ENCODE measurements around the gene EOLA2.
"Not testable (repeated sequence)": the region's sequence is repeated elsewhere in the genome, so short reads cannot be mapped to it uniquely, and the experiment has no call there.

Gene EOLA2

GRCh38 chrX:149939905-149940673 is 1.8 kb upstream of the EOLA2 start:
- Mint-ChIP-seq H3K27ac (peak overlapping the region; percentile 88), H3K9me3 (no peaks in the 10 kb centered on the region), H3K4me1 (no peaks in the 10 kb centered on the region), H3K36me3 (peaks cover 23% of the 10 kb centered on the region), H3K4me3 (peak overlapping the region; percentile 85)
- peak; percentile 66 to 94 for DNase-seq (ENCODE audit: low spot score in 2 of 2)
- ATAC-seq: peak; percentile 64

- peaks cover 25% of the 10 kb centered on the region for H3K36me3 Mint-ChIP-seq
These were observed 1.3 kb upstream of the EOLA2 start for GRCh38 chrX:149939655-149939904.

DNA sequence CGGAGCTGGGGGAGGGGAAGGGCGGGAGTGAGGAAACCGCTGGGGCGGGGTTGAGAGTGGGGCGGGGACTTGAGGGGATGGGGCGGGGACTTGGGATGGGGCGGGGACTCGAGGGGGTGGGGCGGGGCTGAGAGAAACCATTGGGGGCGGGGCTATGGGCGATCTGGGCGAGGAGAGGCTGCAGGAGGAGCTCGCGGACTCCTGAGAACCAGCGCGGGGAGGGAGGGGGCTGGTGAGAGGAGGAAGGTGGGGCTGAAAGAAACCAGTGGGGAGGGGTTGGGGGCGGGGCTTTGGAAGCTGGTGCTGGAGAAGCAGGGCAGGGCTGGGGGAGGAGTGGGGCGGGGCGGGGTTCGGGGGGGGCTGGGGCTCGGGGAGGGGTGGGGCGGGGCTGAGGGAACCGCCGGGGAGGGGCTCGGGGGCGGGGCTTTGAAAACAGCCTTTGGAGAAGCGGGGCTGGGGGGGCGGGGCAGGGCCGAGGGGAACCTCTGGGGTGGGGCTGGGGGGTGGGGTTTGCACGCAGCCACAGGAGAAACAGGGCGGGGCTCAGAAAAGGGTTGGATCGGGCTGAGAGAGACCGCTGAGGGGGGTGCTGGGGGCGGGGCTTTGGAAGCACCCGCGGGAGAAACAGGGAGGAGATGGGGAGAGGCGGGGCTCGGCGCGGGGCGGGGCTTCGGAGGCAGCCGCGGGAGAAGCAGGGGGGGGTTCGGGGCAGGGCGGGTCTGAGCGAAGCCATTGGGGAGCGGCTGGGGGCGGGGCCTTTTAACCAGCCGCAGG is 777 bp upstream of the EOLA2 start:
- Mint-ChIP-seq H3K27ac (peak overlapping the region; percentile 93), H3K4me1 (no peaks in the 10 kb centered on the region), H3K9me3 (no peaks in the 10 kb centered on the region), H3K4me3 (peak overlapping the region; percentile 85), H3K36me3 (peaks cover 25% of the 10 kb centered on the region)
- DNase-seq (ENCODE audit: low spot score in 2 of 2) (peak; percentile 70 to 89), ATAC-seq (no peak)

More at GRCh38 chrX:149939655-149939904, 1.3 kb upstream of the EOLA2 start:
- peak overlapping the region; percentile 88 for H3K27ac Mint-ChIP-seq
- H3K9me3 Mint-ChIP-seq: no peaks in the 10 kb centered on the region
- no peaks in the 10 kb centered on the region for H3K4me1 Mint-ChIP-seq
- DNase-seq (ENCODE audit: low spot score in 2 of 2) (no peak), ATAC-seq (peak; percentile 41)
- peak overlapping the region; percentile 85 for H3K4me3 Mint-ChIP-seq

GRCh38 chrX:149937871-149938426 is 342 bp downstream of the EOLA2 start:
- ATAC-seq (no peak), DNase-seq (ENCODE audit: low spot score in 2 of 2) (no peak)
- no peaks in the 10 kb centered on the region for H3K4me1 Mint-ChIP-seq
- peak overlapping the region; percentile 85 for H3K4me3 Mint-ChIP-seq
- peaks cover 24% of the 10 kb centered on the region for H3K36me3 Mint-ChIP-seq
- peak overlapping the region; percentile 93 for H3K27ac Mint-ChIP-seq
- no peaks in the 10 kb centered on the region for H3K9me3 Mint-ChIP-seq

- not testable (repeated sequence) for ATAC-seq; H3K9me3 Mint-ChIP-seq; H3K4me1 Mint-ChIP-seq; DNase-seq (ENCODE audit: low spot score in 2 of 2)
- H3K36me3 Mint-ChIP-seq: peaks cover 24% of the 10 kb centered on the region
- peak overlapping the region; percentile 93 for H3K27ac Mint-ChIP-seq
- peak overlapping the region; percentile 85 for H3K4me3 Mint-ChIP-seq
These were observed 963 bp downstream of the EOLA2 start for GRCh38 chrX:149937328-149937727.

DNA sequence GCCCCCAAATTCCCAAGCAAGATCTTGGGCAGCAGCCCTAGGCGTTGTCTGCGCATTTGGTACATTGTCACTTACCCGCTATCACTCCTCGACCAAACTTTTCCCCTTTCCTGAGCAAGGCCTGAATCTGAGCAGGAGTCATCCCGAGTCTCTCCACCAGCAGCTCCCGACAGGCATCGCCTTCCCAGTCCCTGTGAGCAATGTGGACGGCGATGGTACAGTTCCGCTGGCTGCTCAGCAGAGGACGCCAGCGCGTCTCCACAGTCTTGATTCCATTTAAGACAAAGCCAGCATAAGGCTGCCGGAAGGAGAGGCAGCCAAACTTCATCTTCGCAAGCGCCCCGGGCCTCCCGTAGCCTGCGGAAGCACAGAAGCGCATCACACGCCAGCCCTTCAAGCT is 4.7 kb downstream of the EOLA2 start:
- not testable (repeated sequence) for H3K4me3 Mint-ChIP-seq, H3K9me3 Mint-ChIP-seq

DNA sequence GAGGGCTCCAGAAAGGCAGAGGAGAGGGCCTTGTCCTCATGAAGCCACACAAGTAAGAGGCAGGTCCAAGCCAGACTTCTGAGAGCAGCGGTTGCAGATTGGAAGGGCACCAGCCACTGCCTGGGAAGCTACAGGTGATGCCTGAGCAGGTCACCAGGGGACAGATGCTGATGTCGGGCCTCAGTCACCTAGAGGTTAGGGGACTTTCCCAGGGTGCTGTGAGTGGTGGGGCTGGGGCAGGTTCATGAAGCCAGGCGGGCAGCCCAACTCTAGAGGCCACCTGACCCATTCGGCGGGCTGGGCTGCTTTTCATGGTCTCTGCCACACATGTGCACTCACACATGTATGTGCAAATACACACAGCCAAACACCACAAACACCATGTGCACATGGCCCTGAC is 5.3 kb downstream of the EOLA2 start:
- peaks cover 34% of the 10 kb centered on the region for H3K36me3 Mint-ChIP-seq
- not testable (repeated sequence) for ATAC-seq; DNase-seq (ENCODE audit: low spot score in 2 of 2); H3K4me1 Mint-ChIP-seq; H3K27ac Mint-ChIP-seq; H3K4me3 Mint-ChIP-seq; H3K9me3 Mint-ChIP-seq

More for the DNA sequence above, 4.7 kb downstream of the EOLA2 start:
- not testable (repeated sequence) for ATAC-seq; DNase-seq (ENCODE audit: low spot score in 2 of 2); H3K27ac Mint-ChIP-seq; H3K4me1 Mint-ChIP-seq
- H3K36me3 Mint-ChIP-seq: peaks cover 34% of the 10 kb centered on the region

DNA sequence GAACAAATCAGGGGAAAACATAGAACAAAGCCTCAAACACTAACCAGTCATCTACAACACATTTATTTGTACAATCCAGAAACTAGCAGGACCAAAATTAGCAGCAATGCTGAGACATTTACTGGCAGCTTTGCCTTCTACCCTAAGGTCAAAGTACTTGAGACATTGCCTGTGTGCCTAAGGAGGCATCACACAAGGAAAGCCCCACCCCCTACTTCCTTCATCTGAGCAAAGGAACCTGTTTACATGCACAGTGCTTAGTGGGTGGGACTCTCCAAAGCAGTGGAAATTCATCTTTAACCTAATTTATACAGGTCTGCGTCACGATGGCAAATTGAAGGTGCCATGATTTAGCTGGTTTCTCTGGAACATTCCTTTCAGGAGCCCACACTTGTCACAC is 6.1 kb downstream of the EOLA2 start:
- not testable (repeated sequence) for H3K27ac Mint-ChIP-seq; H3K9me3 Mint-ChIP-seq; H3K4me3 Mint-ChIP-seq; H3K4me1 Mint-ChIP-seq; DNase-seq (ENCODE audit: low spot score in 2 of 2); ATAC-seq
- peaks cover 29% of the 10 kb centered on the region for H3K36me3 Mint-ChIP-seq

- H3K9me3 Mint-ChIP-seq; H3K27ac Mint-ChIP-seq; DNase-seq (ENCODE audit: low spot score in 2 of 2); H3K4me1 Mint-ChIP-seq; ATAC-seq; H3K4me3 Mint-ChIP-seq: not testable (repeated sequence)
- H3K36me3 Mint-ChIP-seq: peaks cover 27% of the 10 kb centered on the region
These were observed 6.9 kb downstream of the EOLA2 start for GRCh38 chrX:149931355-149931754.

GRCh38 chrX:149929400-149929799 is 8.9 kb downstream of the EOLA2 start, which contains the start of gene HSFX4:
TSS of gene HSFX4 (plus strand) at chrX:149929573. CDS start at chrX:149929645, 72 bp downstream.
- DNase-seq (ENCODE audit: low spot score in 2 of 2); H3K9me3 Mint-ChIP-seq; ATAC-seq; H3K4me3 Mint-ChIP-seq; H3K27ac Mint-ChIP-seq; H3K4me1 Mint-ChIP-seq: not testable (repeated sequence)
- peaks cover 22% of the 10 kb centered on the region for H3K36me3 Mint-ChIP-seq

DNA sequence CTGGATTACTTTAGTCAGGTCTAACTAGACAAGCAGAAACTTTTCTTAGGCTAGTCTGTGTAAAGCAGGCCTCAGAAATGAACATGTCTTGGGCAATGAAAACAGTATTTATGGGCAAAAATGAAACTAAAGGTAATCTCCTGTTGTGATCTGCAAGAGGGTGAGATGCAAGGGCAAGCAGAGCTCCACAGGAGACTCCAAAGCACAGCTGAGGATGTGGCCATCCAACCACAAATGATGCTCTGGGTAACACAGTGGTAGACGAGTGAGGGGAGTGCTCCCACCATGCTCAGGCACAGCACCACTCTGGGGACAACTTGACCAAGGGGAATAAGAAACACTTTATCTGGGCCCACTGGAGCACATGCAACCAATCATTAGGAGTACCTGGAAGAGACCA is 9.7 kb downstream of the EOLA2 start:
- H3K4me3 Mint-ChIP-seq; H3K27ac Mint-ChIP-seq; H3K4me1 Mint-ChIP-seq; ATAC-seq; H3K9me3 Mint-ChIP-seq; DNase-seq (ENCODE audit: low spot score in 2 of 2): not testable (repeated sequence)
- peaks cover 14% of the 10 kb centered on the region for H3K36me3 Mint-ChIP-seq

GRCh38 chrX:149927964-149928258 is 10.4 kb downstream of the EOLA2 start:
- not testable (repeated sequence) for H3K4me3 Mint-ChIP-seq; H3K9me3 Mint-ChIP-seq; DNase-seq (ENCODE audit: low spot score in 2 of 2); H3K4me1 Mint-ChIP-seq; H3K27ac Mint-ChIP-seq
- H3K36me3 Mint-ChIP-seq: peaks cover 11% of the 10 kb centered on the region
- ATAC-seq: peak; percentile 64

DNA sequence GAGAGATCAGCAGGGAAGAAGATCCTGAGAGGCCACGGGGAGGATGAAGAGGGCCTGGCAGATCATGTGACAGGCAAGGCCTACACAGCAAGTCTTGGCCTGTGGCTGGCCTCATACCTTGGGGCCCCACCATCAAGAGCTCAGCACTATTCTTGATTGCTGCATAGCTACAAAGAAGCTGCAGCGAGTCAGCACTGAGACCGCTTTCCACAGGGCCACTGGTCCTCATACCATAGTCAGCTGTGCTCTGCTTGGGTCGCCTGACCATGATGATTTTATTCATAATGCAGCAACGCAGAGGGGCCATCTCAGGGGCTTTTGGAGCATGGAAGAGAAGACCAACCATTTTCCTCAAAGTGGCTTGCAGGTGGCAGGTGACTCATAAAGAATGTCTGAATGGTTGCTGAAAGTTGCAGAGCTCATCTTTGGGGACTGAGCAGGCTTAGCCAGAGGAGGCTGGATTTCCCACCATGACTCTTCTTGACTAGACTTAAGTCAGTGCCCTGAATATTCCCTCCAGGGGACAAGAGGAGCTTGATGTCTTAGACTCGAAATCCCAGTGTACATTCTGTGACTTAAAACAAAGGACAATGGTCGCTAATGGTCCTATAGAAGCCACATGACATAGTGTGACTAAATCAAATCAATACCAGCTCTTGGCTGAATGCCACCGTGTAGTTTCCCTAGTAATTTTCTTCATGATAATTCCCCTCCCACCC is 10.9 kb downstream of the EOLA2 start:
- ATAC-seq: peak; percentile 67
- not testable (repeated sequence) for H3K27ac Mint-ChIP-seq; H3K4me1 Mint-ChIP-seq; H3K9me3 Mint-ChIP-seq; DNase-seq (ENCODE audit: low spot score in 2 of 2); H3K4me3 Mint-ChIP-seq
- H3K36me3 Mint-ChIP-seq: peaks cover 11% of the 10 kb centered on the region

GRCh38 chrX:149924434-149924833 is 13.9 kb downstream of the EOLA2 start:
- not testable (repeated sequence) for H3K27ac Mint-ChIP-seq, H3K4me3 Mint-ChIP-seq, H3K4me1 Mint-ChIP-seq

DNA sequence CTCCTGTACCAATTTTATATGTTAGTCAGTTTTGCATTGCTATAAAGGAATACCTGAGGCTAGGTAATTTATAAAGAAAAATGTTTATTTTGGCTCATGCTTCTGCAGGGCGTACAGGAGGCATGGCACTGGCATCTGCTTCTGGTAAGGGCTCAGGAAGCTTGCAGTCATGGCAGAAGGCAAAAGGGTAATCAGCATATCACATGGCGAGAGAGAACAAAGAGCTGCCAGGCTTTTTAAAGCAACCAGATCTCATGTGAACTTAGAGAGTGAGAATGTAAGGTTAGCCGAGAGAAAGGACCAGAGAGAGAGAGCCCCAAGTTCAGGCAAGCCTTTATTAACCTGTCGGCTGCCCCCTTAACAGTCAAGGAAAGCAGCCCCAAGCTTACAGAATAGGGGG is 14.5 kb downstream of the EOLA2 start:
- not testable (repeated sequence) for H3K36me3 Mint-ChIP-seq; H3K27ac Mint-ChIP-seq; H3K4me3 Mint-ChIP-seq; DNase-seq (ENCODE audit: low spot score in 2 of 2); H3K4me1 Mint-ChIP-seq; H3K9me3 Mint-ChIP-seq; ATAC-seq

More at GRCh38 chrX:149924434-149924833, 13.9 kb downstream of the EOLA2 start:
- H3K36me3 Mint-ChIP-seq; H3K9me3 Mint-ChIP-seq; DNase-seq (ENCODE audit: low spot score in 2 of 2): not testable (repeated sequence)
- peak; percentile 72 for ATAC-seq

Data from stimulated activated effector memory CD8-positive, alpha-beta T cell treated with anti-CD3 and anti-CD28 coated beads, Interleukin-12 subunit alpha, Interleukin-12 subunit beta, amount 100 ng/mL, for 72 hours (primary cell).